ENCODE measurements around the gene ACKR2. TPM values are rescaled to one million over a fixed set of nuclear protein-coding genes. Genes with fewer than 3 reads are reported as not detected.

The ACKR2 gene
- total and polyA plus RNA-seq, 4 donors = 0.26 to 7.8 (median 3.1) TPM; not detected in 1

Other genes with a start within 250 kb of the ACKR2 start
- 10 to 100 TPM; 43.6 to 46.6 TPM for gene SEC22C, start 227.5 kb upstream of the ACKR2 start, total RNA-seq
- 10 to 100 TPM; 54.5 to 58.6 TPM for gene SEC22C, start 227.5 kb upstream of the ACKR2 start, polyA plus RNA-seq
- 10 to 100 TPM; 17.5 to 18.5 TPM for gene SS18L2, start 218.6 kb upstream of the ACKR2 start, total RNA-seq
- 10 to 100 TPM; 21.4 to 47.8 TPM for gene SS18L2, start 218.6 kb upstream of the ACKR2 start, polyA plus RNA-seq
- gene NKTR, start 208.8 kb upstream of the ACKR2 start, total RNA-seq = 100 to 1,000 TPM in 1 of 2 donors, 10 to 100 TPM in 1; 98.5 to 163 TPM
- gene NKTR, start 208.8 kb upstream of the ACKR2 start, polyA plus RNA-seq = 10 to 100 TPM in 1 of 2 donors, 1 to 10 TPM in 1; 6.1 to 57.7 TPM
- gene ZBTB47, start 155.7 kb upstream of the ACKR2 start, total RNA-seq = 10 to 100 TPM; 72.4 to 82.0 TPM
- 10 to 100 TPM; 42.3 to 77.1 TPM for gene ZBTB47, start 155.7 kb upstream of the ACKR2 start, polyA plus RNA-seq
- not detected for gene KLHL40, start 123.9 kb upstream of the ACKR2 start, total RNA-seq
- gene KLHL40, start 123.9 kb upstream of the ACKR2 start, polyA plus RNA-seq = under 1 TPM in 1 of 2 donors, not detected in 1; 0.26 TPM
- not detected for gene HHATL, start 106.6 kb upstream of the ACKR2 start, total RNA-seq
- gene HHATL, start 106.6 kb upstream of the ACKR2 start, polyA plus RNA-seq = 1 to 10 TPM; 1.4 to 1.5 TPM
- 1 to 10 TPM; 1.3 to 2.5 TPM for gene CCDC13, start 36.2 kb upstream of the ACKR2 start, total RNA-seq
- 1 to 10 TPM; 1.2 to 3.1 TPM for gene CCDC13, start 36.2 kb upstream of the ACKR2 start, polyA plus RNA-seq
- gene HIGD1A, start 5.0 kb upstream of the ACKR2 start, total RNA-seq = 10 to 100 TPM; 61.4 to 84.9 TPM
- gene HIGD1A, start 5.0 kb upstream of the ACKR2 start, polyA plus RNA-seq = 100 to 1,000 TPM; 175 to 337 TPM
- gene CYP8B1, start 66.4 kb downstream of the ACKR2 start, total RNA-seq = not detected
- gene CYP8B1, start 66.4 kb downstream of the ACKR2 start, polyA plus RNA-seq = under 1 TPM in 1 of 2 donors, not detected in 1; 0.10 TPM
- gene ZNF662, start 96.7 kb downstream of the ACKR2 start, total RNA-seq = 10 to 100 TPM; 13.0 to 18.1 TPM
- 1 to 10 TPM; 1.0 to 9.8 TPM for gene ZNF662, start 96.7 kb downstream of the ACKR2 start, polyA plus RNA-seq
- 10 to 100 TPM; 12.2 to 33.7 TPM for gene GASK1A, start 169.9 kb downstream of the ACKR2 start, total RNA-seq
- gene GASK1A, start 169.9 kb downstream of the ACKR2 start, polyA plus RNA-seq = 1 to 10 TPM in 1 of 2 donors, under 1 TPM in 1; 0.38 to 3.7 TPM

All from aorta (tissue), 4 donors.